ENCODE data around the gene RUNX2.

Gene RUNX2

DNA sequence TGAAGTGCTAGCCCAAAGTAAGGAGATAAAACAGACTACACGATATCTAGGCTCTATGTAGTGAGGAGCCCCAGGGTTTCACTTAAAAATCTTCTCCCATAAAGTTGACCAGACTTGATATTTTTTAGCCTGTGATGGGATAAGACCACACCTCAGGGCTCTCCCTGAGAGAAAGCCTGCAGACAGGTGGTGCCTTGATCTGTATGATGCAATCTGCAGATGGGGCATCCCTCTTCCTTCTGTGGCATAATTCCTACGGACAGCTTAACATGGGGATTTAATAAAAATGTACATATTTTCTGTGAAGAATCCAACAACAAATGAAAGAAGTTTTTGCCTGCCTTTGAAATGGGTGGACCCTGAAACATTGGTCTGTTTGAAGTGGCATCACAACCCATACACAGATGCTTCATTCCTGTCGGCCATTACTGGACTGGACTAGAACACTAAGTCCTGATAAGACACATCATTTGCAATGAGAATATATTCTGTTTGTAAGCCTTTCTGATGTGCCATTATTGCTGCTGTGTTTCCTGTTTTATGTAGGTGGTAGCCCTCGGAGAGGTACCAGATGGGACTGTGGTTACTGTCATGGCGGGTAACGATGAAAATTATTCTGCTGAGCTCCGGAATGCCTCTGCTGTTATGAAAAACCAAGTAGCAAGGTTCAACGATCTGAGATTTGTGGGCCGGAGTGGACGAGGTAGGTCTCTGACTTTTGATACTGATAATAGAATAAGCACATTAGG is 103.4 kb downstream of the RUNX2 start:
- no peak overlapping the region for H3K4me3 Mint-ChIP-seq
- H3K27ac Mint-ChIP-seq: no peak overlapping the region
- H3K36me3 Mint-ChIP-seq: no peaks in the 10 kb centered on the region
- H3K9me3 Mint-ChIP-seq: no peaks in the 10 kb centered on the region
- H3K27me3 Mint-ChIP-seq: peaks cover 2% of the 10 kb centered on the region
- H3K4me1 Mint-ChIP-seq: peaks cover 43% of the 10 kb centered on the region

DNA sequence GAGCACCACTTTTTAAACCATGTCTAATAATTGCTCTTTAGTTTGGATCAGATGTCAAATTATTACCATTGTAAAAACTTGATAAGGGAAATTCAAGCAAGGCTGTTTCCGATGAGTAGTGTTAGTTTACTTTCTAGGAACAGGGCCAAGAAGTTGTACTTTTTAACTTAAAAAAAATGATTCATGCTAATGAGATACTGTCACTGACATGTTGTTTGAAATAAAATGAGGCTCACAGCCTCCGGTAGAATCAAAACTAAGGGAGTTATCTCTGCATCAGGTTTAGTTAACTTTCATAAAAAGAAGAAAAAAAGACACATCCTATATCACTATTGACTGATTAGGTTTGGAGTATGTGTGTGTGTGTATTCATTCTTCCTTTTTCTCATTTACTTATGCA is 104.8 kb downstream of the RUNX2 start:
- Mint-ChIP-seq H3K9me3 (no peaks in the 10 kb centered on the region), H3K4me1 (peaks cover 54% of the 10 kb centered on the region), H3K27me3 (peaks cover 2% of the 10 kb centered on the region), H3K36me3 (no peaks in the 10 kb centered on the region), H3K27ac (no peak overlapping the region), H3K4me3 (no peak overlapping the region)

DNA sequence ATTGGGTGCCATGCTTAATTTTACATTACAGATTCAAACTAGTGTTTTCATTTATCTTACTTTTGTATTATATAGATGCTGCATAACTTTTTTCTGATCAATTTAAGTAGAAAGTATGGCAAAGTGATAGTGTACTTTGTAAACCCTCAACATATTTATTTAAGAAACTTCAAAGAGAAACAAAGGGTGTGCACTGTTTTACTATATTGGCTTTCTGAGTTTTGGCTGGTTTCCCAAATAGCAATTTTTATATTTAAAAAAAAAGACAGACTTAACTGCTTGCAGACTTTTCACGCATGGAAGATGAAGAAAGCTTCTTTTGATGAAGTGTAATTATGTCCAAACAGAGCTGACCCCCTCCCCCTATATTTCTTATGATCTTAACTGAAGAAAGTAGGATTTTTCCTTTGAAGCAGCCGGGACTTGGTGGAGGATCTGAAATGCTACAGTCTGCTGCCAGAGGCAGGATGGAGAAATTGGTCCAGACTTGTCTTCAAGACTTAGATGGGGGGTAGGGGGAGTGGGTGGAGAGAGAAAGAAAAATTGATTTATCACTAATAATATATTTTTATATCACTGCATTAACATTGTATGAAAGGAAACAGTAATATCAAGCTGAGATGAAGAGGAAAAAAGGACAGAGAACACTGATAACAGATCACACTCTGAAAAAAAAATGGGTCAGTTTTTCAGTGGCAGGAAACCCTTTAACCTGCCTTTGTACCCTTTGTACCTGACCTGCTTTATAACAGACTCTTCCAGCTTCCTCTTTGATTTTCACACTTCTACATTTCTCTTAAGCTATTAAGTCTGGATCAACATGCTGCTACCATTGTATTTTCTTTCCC is 105.6 kb downstream of the RUNX2 start:
- no peaks in the 10 kb centered on the region for H3K9me3 Mint-ChIP-seq
- no peak overlapping the region for H3K4me3 Mint-ChIP-seq
- no peaks in the 10 kb centered on the region for H3K36me3 Mint-ChIP-seq
- H3K4me1 Mint-ChIP-seq: peaks cover 53% of the 10 kb centered on the region
- H3K27me3 Mint-ChIP-seq: no peaks in the 10 kb centered on the region
- H3K27ac Mint-ChIP-seq: no peak overlapping the region

GRCh38 chr6:45434381-45434700 is 106.2 kb downstream of the RUNX2 start:
- no peaks in the 10 kb centered on the region for H3K9me3 Mint-ChIP-seq
- no peak overlapping the region for H3K4me3 Mint-ChIP-seq

GRCh38 chr6:45436544-45437438 is 108.7 kb downstream of the RUNX2 start:
- no peaks in the 10 kb centered on the region for H3K27me3 Mint-ChIP-seq
- peak overlapping the region; percentile 77 for H3K27ac Mint-ChIP-seq
- no peaks in the 10 kb centered on the region for H3K36me3 Mint-ChIP-seq
- H3K9me3 Mint-ChIP-seq: no peaks in the 10 kb centered on the region
- peaks cover 56% of the 10 kb centered on the region for H3K4me1 Mint-ChIP-seq
- H3K4me3 Mint-ChIP-seq: peak overlapping the region; percentile 54

More at GRCh38 chr6:45434381-45434700, 106.2 kb downstream of the RUNX2 start:
- H3K36me3 Mint-ChIP-seq: no peaks in the 10 kb centered on the region
- H3K4me1 Mint-ChIP-seq: peaks cover 57% of the 10 kb centered on the region
- no peak overlapping the region for H3K27ac Mint-ChIP-seq
- H3K27me3 Mint-ChIP-seq: no peaks in the 10 kb centered on the region

DNA sequence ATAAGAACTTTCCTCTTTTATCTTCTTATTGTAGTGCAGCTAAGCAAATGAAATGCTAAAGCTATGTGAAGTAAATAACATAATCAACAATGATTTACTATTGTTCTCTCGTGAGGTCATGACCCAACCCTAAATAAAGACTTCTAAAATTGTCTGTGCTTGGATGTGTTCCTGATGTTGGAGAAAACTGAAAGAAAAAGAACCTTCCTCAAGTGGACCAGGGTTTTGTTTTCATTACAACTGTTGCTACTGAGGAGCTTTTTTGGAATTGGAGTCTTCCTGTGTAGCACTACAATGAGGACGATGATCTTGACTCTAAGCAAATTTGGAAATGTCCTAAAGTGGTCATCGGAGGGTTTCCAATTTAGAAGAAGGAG is 109.3 kb downstream of the RUNX2 start:
- no peaks in the 10 kb centered on the region for H3K9me3 Mint-ChIP-seq
- H3K4me3 Mint-ChIP-seq: no peak overlapping the region
- H3K36me3 Mint-ChIP-seq: no peaks in the 10 kb centered on the region
- H3K27me3 Mint-ChIP-seq: no peaks in the 10 kb centered on the region
- peaks cover 57% of the 10 kb centered on the region for H3K4me1 Mint-ChIP-seq
- no peak overlapping the region for H3K27ac Mint-ChIP-seq

GRCh38 chr6:45438151-45438550 is 110.0 kb downstream of the RUNX2 start:
- no peaks in the 10 kb centered on the region for H3K27me3 Mint-ChIP-seq
- peak overlapping the region; percentile 38 for H3K27ac Mint-ChIP-seq
- no peak overlapping the region for H3K4me3 Mint-ChIP-seq
- H3K4me1 Mint-ChIP-seq: peaks cover 53% of the 10 kb centered on the region
- H3K36me3 Mint-ChIP-seq: no peaks in the 10 kb centered on the region
- no peaks in the 10 kb centered on the region for H3K9me3 Mint-ChIP-seq

DNA sequence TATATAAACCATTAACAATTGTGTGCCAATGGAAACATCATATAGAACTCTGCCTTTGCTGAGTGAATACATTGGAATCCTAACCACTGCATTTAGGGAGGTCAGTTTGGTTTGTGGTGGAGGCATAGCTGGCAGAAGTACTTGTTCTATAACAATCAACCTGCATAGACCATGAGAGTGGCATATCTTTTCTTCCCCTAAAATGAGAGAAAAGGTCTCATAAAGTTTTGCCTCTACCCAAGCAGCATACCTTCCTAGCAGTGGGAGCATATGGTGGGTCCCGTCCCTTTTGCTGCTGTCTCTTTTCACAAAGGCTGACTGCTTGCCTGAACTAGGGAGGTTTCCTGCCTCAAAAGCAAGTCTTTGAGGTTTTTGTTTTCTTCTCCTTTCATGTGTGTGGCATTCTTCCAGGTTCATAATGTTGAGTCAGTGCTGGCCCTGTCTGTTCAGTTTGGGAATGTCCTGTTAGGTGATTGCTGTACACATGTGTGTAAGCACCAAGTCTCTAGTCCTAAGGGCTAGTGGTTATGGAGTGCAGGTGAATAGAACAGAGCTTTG is 110.8 kb downstream of the RUNX2 start:
- H3K9me3 Mint-ChIP-seq: no peaks in the 10 kb centered on the region
- peak overlapping the region; percentile 9 for H3K4me3 Mint-ChIP-seq
- H3K4me1 Mint-ChIP-seq: peaks cover 52% of the 10 kb centered on the region
- H3K36me3 Mint-ChIP-seq: no peaks in the 10 kb centered on the region
- H3K27ac Mint-ChIP-seq: no peak overlapping the region
- H3K27me3 Mint-ChIP-seq: no peaks in the 10 kb centered on the region

- no peaks in the 10 kb centered on the region for H3K36me3 Mint-ChIP-seq
- peaks cover 47% of the 10 kb centered on the region for H3K4me1 Mint-ChIP-seq
- no peaks in the 10 kb centered on the region for H3K27me3 Mint-ChIP-seq
- no peaks in the 10 kb centered on the region for H3K9me3 Mint-ChIP-seq
- H3K4me3 Mint-ChIP-seq: no peak overlapping the region
- peak overlapping the region; percentile 12 for H3K27ac Mint-ChIP-seq
These were observed 111.3 kb downstream of the RUNX2 start for GRCh38 chr6:45439459-45439858.

GRCh38 chr6:45439861-45440388 is 111.8 kb downstream of the RUNX2 start:
- no peaks in the 10 kb centered on the region for H3K9me3 Mint-ChIP-seq
- H3K27me3 Mint-ChIP-seq: no peaks in the 10 kb centered on the region
- H3K36me3 Mint-ChIP-seq: no peaks in the 10 kb centered on the region
- H3K27ac Mint-ChIP-seq: no peak overlapping the region
- H3K4me1 Mint-ChIP-seq: peaks cover 47% of the 10 kb centered on the region
- H3K4me3 Mint-ChIP-seq: no peak overlapping the region

DNA sequence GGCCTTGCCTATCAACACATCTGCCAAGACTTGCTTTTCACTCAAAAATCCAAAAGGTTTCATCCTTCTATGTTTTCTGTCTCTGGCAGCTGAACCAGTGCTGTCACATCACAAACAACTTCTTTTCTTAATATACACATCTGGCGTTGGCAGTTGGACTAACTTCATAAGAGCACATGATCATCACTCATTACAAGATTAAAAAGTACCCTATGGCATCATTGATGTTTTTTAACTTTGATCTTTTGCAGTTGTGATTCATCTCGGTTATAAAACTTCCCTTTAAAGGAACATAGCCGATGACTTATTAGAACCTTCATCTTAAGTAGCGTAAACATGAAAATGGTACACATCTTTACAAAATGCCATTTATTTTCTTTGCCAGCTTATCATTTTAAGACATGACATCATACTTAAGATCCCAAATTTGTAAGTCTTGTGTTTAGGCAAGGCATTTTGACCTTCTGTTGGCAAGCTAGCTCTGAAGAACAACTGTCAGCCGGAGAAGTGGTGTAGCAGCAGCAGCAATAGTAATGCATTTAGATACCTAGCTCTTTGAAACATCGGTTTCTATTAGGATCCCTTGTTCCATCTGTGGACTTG is 113.8 kb downstream of the RUNX2 start:
- H3K36me3 Mint-ChIP-seq: no peaks in the 10 kb centered on the region
- H3K27me3 Mint-ChIP-seq: no peaks in the 10 kb centered on the region
- no peaks in the 10 kb centered on the region for H3K9me3 Mint-ChIP-seq
- H3K27ac Mint-ChIP-seq: peak overlapping the region; percentile 72
- H3K4me1 Mint-ChIP-seq: peaks cover 48% of the 10 kb centered on the region
- H3K4me3 Mint-ChIP-seq: no peak overlapping the region

GRCh38 chr6:45442716-45443115 is 114.6 kb downstream of the RUNX2 start:
- H3K9me3 Mint-ChIP-seq: no peaks in the 10 kb centered on the region
- H3K36me3 Mint-ChIP-seq: no peaks in the 10 kb centered on the region
- H3K4me1 Mint-ChIP-seq: peaks cover 41% of the 10 kb centered on the region
- no peak overlapping the region for H3K4me3 Mint-ChIP-seq
- H3K27me3 Mint-ChIP-seq: no peaks in the 10 kb centered on the region
- no peak overlapping the region for H3K27ac Mint-ChIP-seq

DNA sequence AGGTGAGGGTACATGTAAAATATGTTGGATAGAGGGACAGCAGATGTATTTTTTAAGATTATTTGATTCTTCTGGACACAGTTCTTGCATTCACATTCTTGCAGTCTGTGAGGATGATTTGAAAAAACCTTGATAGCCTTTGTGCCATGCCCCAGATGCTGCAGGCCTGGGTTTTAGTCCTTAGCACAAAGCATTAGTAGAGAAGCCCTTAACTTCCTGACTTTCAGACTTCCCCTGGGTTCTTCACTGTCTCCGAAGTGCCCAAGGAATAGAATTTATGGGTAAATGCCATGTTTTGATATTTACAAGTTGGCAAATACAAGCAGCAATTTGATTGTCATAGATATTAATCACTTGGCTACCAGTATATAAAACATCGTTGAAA is 117.2 kb downstream of the RUNX2 start:
- peaks cover 29% of the 10 kb centered on the region for H3K4me1 Mint-ChIP-seq
- H3K27ac Mint-ChIP-seq: no peak overlapping the region
- H3K36me3 Mint-ChIP-seq: no peaks in the 10 kb centered on the region
- no peaks in the 10 kb centered on the region for H3K9me3 Mint-ChIP-seq
- H3K27me3 Mint-ChIP-seq: no peaks in the 10 kb centered on the region
- H3K4me3 Mint-ChIP-seq: no peak overlapping the region

DNA sequence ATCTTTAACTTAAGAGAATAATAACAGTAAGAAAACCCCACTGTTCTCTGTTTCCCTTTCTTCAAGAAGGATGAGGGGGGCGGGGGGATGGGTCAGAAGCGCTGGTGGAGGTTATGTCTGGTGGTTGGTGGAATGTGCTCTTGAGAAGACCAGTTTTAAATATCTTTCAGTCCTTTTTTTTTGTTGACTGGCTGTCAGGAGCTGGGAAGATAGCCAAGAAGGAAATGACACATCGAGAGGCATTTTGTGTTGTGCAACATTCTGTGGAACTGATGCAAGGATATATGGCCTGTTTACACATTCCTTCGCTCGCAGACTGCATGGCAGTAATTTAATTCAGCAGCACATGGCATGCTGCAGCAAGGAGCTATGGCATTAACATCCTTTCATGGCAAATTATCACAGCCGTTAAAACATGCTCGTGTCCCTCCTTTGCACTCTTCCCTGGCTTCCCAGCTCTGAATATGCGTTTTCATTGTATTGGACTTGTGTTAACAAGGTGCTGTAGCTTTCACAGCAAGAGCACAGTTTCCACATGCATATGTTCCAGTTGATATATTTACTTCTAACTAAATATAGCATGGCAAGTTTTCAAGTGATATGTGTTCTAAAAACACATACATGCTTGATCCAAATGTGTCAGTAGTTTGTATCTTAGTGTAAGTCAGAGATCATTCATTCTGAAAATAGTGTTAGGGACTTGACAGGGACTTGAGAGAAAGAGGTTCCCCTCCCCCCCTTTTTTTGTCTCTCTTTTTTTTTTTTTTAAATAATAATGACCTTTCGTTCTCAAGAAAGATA is 117.8 kb downstream of the RUNX2 start:
- no peaks in the 10 kb centered on the region for H3K27me3 Mint-ChIP-seq
- no peaks in the 10 kb centered on the region for H3K9me3 Mint-ChIP-seq
- H3K27ac Mint-ChIP-seq: no peak overlapping the region
- H3K4me1 Mint-ChIP-seq: peaks cover 35% of the 10 kb centered on the region
- no peak overlapping the region for H3K4me3 Mint-ChIP-seq
- no peaks in the 10 kb centered on the region for H3K36me3 Mint-ChIP-seq
